Nephron progenitor cell (in vitro differentiated cells): Measurements from ENCODE around the gene MUC13.

Experiments
- DNase-seq: peaks from one replicate; pipeline ENCODE4 v3.0.0; 2021
- H3K27ac Mint-ChIP-seq: 2 replicates; pipeline ENCODE4 v1.8.0; 2021; ENCODE audit warnings: mild to moderate bottlenecking, moderate library complexity, mixed read lengths
- H3K27me3 Mint-ChIP-seq: 2 replicates; pipeline ENCODE4 v1.8.0; 2021; ENCODE audit warnings: mild to moderate bottlenecking, low read depth, mixed read lengths; ENCODE audit not compliant: poor library complexity
- H3K36me3 Mint-ChIP-seq: 2 replicates; pipeline ENCODE4 v1.8.0; 2021; ENCODE audit warnings: low read depth, mixed read lengths
- H3K4me1 Mint-ChIP-seq: 2 replicates; pipeline ENCODE4 v1.8.0; 2021; ENCODE audit warnings: mixed read lengths
- H3K4me3 Mint-ChIP-seq: 2 replicates; pipeline ENCODE4 v1.8.0; 2021; ENCODE audit warnings: mild to moderate bottlenecking, moderate library complexity, mixed read lengths
- H3K9me3 Mint-ChIP-seq: 2 replicates; pipeline ENCODE4 v1.8.0; 2021; ENCODE audit warnings: mild to moderate bottlenecking, moderate library complexity, mixed read lengths
- CTCF ChIP-seq: fragments of 200-600 bp; sonication (generic); IDR thresholded peaks from 2 replicates; pipeline ENCODE4 v1.5.0; 2021; ENCODE audit warnings: antibody characterized with exemption

The MUC13 gene

DNA sequence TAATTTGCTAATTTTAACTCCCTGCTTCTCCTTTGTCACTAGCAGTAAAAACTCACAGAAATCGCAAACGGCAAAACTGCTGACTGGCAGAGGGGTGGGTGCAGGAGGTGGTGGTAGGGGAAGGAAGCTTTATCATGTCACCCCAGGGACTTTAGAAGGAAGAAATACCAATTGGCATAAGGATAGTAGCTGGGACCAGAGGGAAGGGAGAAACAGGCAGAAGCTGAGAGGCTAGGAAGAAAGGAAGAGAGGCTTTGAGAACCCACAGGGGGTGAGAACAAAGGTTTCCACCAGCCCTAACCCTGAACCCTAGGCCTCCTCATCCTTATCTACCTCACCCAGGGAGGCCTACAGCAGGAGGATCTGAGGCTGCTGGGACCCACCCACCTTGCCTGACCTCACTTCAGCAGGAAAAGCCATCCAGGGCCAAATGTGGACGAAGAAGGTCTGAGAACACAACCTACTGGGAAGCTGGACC lies 58.1 kb downstream of the MUC13 start:
- Mint-ChIP-seq H3K36me3 (peaks cover 19% of the 10 kb centered on the region), H3K27ac (peak overlapping the region; percentile 48), H3K27me3 (peaks cover 9% of the 10 kb centered on the region), H3K9me3 (no peaks in the 10 kb centered on the region), H3K4me1 (peaks cover 38% of the 10 kb centered on the region), H3K4me3 (no peak overlapping the region)
- no peak for TF ChIP-seq CTCF
- DNase-seq = no peak

GRCh38 chr3:124873226-124873625 lies 61.3 kb downstream of the MUC13 start:
- Mint-ChIP-seq H3K36me3 (peaks cover 38% of the 10 kb centered on the region), H3K9me3 (no peaks in the 10 kb centered on the region), H3K27ac (peak overlapping the region; percentile 11), H3K4me1 (peaks cover 35% of the 10 kb centered on the region), H3K27me3 (peaks cover 10% of the 10 kb centered on the region), H3K4me3 (no peak overlapping the region)
- DNase-seq = no peak
- no peak for TF ChIP-seq CTCF

GRCh38 chr3:124867511-124867910 lies 67.0 kb downstream of the MUC13 start:
- peaks cover 48% of the 10 kb centered on the region for H3K36me3 Mint-ChIP-seq
- H3K27ac Mint-ChIP-seq = peak overlapping the region; percentile 69
- peaks cover 38% of the 10 kb centered on the region for H3K4me1 Mint-ChIP-seq
- no peak overlapping the region for H3K4me3 Mint-ChIP-seq
- DNase-seq = no peak
- H3K27me3 Mint-ChIP-seq = peaks cover 4% of the 10 kb centered on the region
- no peak for TF ChIP-seq CTCF
- H3K9me3 Mint-ChIP-seq = no peaks in the 10 kb centered on the region

- Mint-ChIP-seq H3K4me3 (no peak overlapping the region), H3K9me3 (peaks cover 3% of the 10 kb centered on the region), H3K27me3 (no peaks in the 10 kb centered on the region), H3K27ac (no peak overlapping the region), H3K4me1 (peaks cover 26% of the 10 kb centered on the region), H3K36me3 (peaks cover 36% of the 10 kb centered on the region)
- no peak for TF ChIP-seq CTCF
- no peak for DNase-seq
Observed at GRCh38 chr3:124862006-124862405, 72.5 kb downstream of the MUC13 start.

DNA sequence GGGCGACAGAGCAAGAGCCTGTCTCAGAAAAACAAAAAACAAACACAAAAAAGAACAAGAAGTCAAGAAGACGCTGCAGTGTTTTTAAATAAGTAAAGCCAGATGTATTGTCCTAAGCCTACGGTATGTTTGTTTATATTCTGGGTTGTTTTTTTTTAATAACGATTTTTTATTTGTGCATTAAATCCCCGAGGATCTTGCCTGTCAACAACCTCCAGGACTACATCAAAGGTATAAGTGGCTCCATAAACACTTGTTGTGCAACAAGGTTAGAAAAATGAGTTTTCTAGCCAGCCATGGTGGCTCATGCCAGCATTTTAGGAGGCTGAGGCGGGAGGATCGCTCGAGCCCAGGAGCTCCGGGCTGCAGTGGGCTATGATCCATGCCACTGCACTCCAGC lies 73.5 kb downstream of the MUC13 start:
- TF ChIP-seq CTCF = no peak
- no peak for DNase-seq
- Mint-ChIP-seq H3K4me3 (no peak overlapping the region), H3K4me1 (peaks cover 24% of the 10 kb centered on the region), H3K27ac (no peak overlapping the region), H3K9me3 (peaks cover 3% of the 10 kb centered on the region), H3K27me3 (no peaks in the 10 kb centered on the region), H3K36me3 (peaks cover 37% of the 10 kb centered on the region)

GRCh38 chr3:124860599-124860998 lies 74.0 kb downstream of the MUC13 start:
- Mint-ChIP-seq H3K27me3 (no peaks in the 10 kb centered on the region), H3K4me3 (no peak overlapping the region), H3K27ac (no peak overlapping the region), H3K4me1 (peaks cover 24% of the 10 kb centered on the region), H3K36me3 (peaks cover 41% of the 10 kb centered on the region), H3K9me3 (peaks cover 3% of the 10 kb centered on the region)
- no peak for DNase-seq
- TF ChIP-seq CTCF = no peak
